HG03378 (cell line): ENCODE results near the gene ATP2A2.
"Not testable (repeated sequence)": the region's sequence is repeated elsewhere in the genome, so short reads cannot be mapped to it uniquely, and the experiment has no call there.

Source experiments
- ATAC-seq: cut with Tn5 transposase; IDR thresholded peaks from one replicate; pipeline ENCODE4 v1.9.1; 2021; ENCODE audit warnings: mild to moderate bottlenecking, moderate library complexity; ENCODE audit not compliant: unreplicated experiment

ATP2A2 gene

GRCh38 chr12:110365489-110366320, 84.7 kb downstream of the ATP2A2 start:
- no peak for ATAC-seq

DNA sequence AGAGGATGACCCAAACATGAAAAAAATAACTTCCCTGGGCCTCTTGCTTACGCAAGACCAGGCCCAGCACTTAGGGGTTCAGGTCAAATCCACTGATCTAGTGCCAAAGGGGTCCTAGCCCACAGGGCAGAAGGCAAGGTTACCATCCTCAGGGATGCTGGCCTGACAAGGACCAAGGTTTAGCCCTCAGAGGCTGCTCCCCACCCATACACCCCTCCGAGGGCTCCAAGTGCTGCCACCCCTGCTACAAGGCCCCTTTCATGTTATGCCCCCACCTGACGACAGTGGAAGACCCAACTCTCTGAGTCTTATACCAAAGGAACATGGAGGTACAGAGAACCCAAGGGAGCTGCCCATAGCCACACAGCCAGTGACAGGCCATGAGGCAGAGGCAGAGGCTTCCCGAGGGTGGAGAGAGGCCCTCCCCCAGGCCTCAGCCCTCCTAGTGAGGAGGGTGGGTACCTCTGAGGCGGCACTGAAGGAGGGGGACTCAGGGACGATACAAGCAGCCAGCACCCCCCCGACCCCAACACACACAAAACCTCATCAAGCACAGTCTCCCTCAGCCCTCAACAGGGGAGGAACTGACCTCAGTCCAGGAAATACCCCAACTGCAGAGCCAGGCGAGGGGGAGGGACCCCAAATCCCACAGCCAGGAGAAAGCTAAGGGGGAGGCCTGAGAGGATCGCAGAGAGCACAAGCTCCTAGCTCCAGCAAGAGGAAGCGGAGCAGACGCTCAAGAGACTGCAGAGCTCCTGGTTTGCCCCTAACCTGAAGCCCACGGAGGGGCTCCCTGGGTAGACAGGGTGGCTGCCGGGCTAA, 85.5 kb downstream of the ATP2A2 start:
- ATAC-seq, result no peak

- ATAC-seq, result no peak
Measured at GRCh38 chr12:110367181-110367864, 86.3 kb downstream of the ATP2A2 start.

DNA sequence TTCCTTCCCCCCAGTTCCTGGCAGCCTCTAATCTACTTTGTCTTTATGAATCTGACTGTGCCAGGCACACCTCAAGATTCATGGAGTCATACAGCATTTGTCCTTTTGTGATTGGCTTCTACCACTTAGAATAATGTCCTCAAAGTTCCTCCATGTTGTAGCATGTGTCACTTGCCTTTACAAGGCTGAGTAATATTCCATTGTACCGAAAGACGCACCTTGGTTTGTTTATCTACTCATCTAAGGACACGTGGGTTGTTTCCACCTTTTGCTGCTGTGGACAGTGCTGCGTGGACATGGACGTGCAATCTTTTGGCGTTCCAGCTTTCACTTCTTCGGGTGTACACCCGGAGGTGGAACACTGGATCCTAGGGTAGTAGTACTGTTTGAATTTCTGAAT, 88.9 kb downstream of the ATP2A2 start:
- ATAC-seq, result no peak

GRCh38 chr12:110370732-110371231, 89.7 kb downstream of the ATP2A2 start:
- ATAC-seq, result no peak

DNA sequence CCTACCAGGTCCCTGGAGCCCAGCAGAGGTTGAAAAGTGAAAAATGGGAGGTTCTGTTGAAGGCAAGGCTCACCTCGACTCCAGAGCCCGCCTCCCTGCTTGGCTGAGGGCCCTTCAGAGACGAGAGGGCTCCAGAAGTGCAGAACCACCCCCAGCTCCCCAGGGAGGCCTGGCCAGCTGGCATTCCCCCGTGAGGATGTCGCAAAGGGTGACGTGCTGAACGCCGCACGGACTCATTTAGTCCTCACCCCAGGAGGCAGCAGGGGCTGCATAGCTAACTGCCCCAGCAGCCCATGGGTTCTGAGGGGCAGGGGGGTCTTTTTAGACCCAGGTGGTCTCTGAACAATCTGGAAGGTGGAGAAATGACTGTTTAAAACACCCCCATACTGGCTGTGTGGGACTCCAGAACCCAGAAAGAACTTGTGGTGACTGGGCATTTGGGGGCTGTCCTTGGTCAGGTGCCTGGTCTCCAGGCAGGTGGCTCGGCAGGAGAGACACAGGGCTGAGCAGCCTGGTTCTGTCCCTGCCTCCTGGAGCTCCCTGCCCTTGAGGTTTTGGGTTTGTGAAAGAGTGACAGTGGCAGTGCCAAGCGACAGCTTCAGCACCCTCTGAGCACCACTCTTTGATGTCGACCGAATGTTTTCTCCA, 90.5 kb downstream of the ATP2A2 start:
- ATAC-seq, result no peak

GRCh38 chr12:110372056-110372425, 91.0 kb downstream of the ATP2A2 start:
- ATAC-seq, result no peak

GRCh38 chr12:110373025-110373424, 92.0 kb downstream of the ATP2A2 start:
- no peak for ATAC-seq

DNA sequence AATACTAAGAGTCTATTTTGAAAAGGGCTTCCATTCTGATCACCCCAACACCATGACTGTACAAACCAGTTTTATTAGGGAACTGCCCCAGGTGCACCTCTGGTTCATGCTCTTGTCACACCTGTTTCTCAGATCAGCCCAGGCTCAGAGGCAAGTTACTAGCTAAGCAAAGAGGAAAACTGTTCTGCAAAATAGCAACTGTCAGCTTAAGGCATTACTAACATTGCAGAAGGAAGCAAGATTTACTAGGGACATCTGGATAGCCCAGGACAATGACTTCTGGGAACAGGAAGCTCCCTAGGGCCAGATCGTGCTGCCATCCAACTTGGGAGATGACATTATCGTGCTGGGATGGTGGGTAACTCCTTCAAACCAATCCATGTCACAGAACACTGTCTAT, 92.4 kb downstream of the ATP2A2 start:
- no peak for ATAC-seq

- no peak for ATAC-seq
Measured at GRCh38 chr12:110373962-110374611, 93.0 kb downstream of the ATP2A2 start.

GRCh38 chr12:110378131-110378790, 97.2 kb downstream of the ATP2A2 start:
- ATAC-seq, result not testable (repeated sequence)

DNA sequence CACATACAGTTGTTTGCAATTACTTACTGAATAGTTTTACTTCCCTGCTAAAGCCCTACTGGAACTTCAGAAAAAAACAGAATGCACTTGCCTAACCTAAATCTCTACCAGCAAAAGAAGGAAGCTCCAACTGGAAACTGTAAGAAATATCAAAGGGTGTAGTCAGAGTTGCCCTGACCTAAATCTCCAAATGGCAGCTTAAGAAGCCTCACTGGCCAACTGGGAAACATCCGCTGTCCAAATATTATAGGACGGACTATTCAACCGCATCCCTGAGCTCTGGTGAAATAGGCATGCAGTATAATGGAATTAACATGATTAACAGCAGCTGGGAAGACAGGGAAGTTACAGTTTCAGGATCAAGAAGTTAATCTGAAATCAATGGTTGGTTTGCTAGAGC, 98.2 kb downstream of the ATP2A2 start:
- ATAC-seq, result no peak

- ATAC-seq, result no peak
Measured at GRCh38 chr12:110379631-110380030, 98.6 kb downstream of the ATP2A2 start.

DNA sequence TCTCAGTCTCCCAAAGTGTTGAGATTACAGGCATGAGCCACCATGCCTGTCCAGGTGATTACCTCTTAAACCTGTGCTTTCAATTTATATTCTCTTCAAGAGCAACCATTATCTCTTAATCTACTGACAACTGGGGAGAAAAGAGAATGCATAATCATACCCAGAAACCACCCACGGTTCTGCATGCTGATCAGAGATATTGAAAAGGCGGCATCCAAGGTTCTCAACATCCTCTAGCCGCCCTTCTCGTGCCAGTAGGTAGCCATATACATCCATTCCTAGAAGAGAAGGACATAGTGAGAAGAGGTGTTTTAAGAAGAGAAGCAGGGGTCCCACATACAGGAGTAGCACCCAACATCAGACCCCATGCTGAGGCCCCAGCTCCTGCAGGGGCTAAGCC, 101.6 kb downstream of the ATP2A2 start:
- no peak for ATAC-seq
